Measurements from ENCODE around the gene MAGEB4. TPM values are rescaled to one million over a fixed set of nuclear protein-coding genes. Genes with fewer than 3 reads are reported as not detected.
"Not testable (repeated sequence)": the region's sequence is repeated elsewhere in the genome, so short reads cannot be mapped to it uniquely, and the experiment has no call there.

The MAGEB4 gene
- polyA plus RNA-seq (ENCODE audit: insufficient read length in 3 of 3), result not detected
- long read RNA-seq, donor 1, result 0 reads
- long read RNA-seq, donor 2, result 0 reads
- long read RNA-seq, donor 3, result 0 reads
- long read RNA-seq, donor 4, result 0 reads
- long read RNA-seq, donor 5, result 0 reads
- long read RNA-seq, donor 6, result 0 reads
- long read RNA-seq, donor 7, result 0 reads
- long read RNA-seq, donor 8, result 0 reads
- long read RNA-seq, donor 9, result 0 reads
- long read RNA-seq, donor 10, result 0 reads
- long read RNA-seq, donor 11, result 0 reads
- long read RNA-seq, donor 12, result 0 reads
- long read RNA-seq, donor 13, result 0 reads
- long read RNA-seq, donor 14, result 0 reads
- long read RNA-seq, donor 15, result 0 reads
- long read RNA-seq, donor 16, result 0 reads

GRCh38 chrX:30241724-30242415 lies at the start of gene MAGEB4:
Gene MAGEB4, plus strand, starts transcription at chrX:30242000. Its CDS starts 136 bp downstream, at chrX:30242136.
- no peak for DNase-seq (ENCODE audit: extremely low read depth in 1 of 11, low read depth in 9 of 11, low spot score in 4 of 11)

- not testable (repeated sequence) for DNase-seq (ENCODE audit: extremely low read depth in 1 of 11, low read depth in 9 of 11, low spot score in 4 of 11)
These were observed 47.9 kb upstream of the MAGEB4 start for GRCh38 chrX:30193910-30194309.

GRCh38 chrX:30196322-30196721 lies 45.5 kb upstream of the MAGEB4 start:
- DNase-seq (ENCODE audit: extremely low read depth in 1 of 11, low read depth in 9 of 11, low spot score in 4 of 11), result no peak

GRCh38 chrX:30212172-30212571 lies 29.6 kb upstream of the MAGEB4 start:
- no peak for DNase-seq (ENCODE audit: extremely low read depth in 1 of 11, low read depth in 9 of 11, low spot score in 4 of 11)

DNA sequence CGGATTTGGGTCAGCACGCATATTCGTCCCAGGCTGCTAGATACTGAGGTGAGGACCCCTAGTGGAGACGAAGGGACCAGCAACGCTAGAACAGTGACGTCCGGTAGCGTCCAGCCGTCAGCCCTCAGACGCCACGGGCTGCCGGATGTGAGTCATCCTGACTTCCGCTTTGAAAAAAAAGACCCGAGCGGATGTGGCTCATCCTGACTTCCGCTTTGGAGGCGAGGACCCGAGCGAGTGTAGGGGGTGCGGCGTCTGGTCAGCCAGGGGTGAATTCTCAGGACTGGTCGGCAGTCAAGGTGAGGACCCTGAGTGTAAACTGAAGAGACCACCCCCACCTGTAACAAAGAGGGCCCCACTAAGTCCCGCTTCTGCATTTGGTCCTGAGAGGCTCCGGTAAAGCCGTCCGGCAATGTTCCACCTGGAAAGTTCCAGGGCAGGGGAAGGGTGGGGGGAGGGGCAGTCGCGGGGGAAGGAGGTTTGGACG lies 26.4 kb upstream of the MAGEB4 start, which contains the start of gene MAGEB2:
MAGEB2 (plus strand) TSS at position 207 of the 487 bp plus-strand sequence. CDS start 3,018 bp downstream, outside the sequence.
- DNase-seq (ENCODE audit: extremely low read depth in 1 of 11, low read depth in 9 of 11, low spot score in 4 of 11), result no peak

DNA sequence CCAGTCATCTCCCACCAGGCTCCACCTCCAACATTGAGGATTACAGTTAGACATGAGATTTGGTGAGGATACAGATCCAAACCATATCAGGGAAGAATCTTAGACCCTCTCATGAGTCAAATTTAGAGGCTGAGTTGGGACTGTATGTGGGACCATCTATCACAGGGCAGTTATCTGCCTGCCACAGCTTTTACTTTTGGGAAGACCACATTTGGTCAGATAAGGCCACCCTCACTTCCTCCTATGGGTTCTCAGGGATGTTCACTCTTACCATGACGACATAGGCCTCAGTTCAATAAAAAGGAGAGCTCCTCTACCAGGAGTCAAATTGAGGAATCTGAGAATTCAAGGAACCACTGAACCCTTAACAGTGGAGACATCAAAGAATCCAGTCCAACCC lies 24.3 kb upstream of the MAGEB4 start:
- no peak for DNase-seq (ENCODE audit: extremely low read depth in 1 of 11, low read depth in 9 of 11, low spot score in 4 of 11)

- DNase-seq (ENCODE audit: extremely low read depth in 1 of 11, low read depth in 9 of 11, low spot score in 4 of 11), result no peak
These were observed 22.4 kb upstream of the MAGEB4 start for GRCh38 chrX:30219372-30219771.

- no peak for DNase-seq (ENCODE audit: extremely low read depth in 1 of 11, low read depth in 9 of 11, low spot score in 4 of 11)
These were observed 21.1 kb upstream of the MAGEB4 start for GRCh38 chrX:30220661-30221060.

- DNase-seq (ENCODE audit: extremely low read depth in 1 of 11, low read depth in 9 of 11, low spot score in 4 of 11), result peak in 1 of 11 donors; percentile 8
These were observed 17.3 kb upstream of the MAGEB4 start for GRCh38 chrX:30224536-30224935.

DNA sequence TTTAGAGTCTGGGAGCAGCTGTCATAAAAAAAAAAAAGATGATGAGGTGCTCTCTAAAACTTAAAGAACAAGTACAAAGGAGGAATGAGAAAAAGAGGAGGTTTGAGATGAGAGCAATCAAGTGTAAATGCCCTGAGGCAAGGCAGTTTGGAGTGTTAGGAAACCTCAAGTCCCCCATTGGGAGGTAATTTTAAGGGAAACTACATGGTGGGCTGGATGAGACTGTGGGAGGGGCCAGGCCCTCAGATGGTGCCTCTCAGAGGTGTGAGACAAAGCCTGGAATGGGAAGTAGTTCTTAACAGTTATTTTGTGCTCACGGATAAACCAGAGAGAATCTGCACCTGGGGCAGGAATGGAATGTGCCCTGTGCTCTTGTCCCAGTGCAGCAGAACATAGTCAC lies 13.3 kb upstream of the MAGEB4 start:
- no peak for DNase-seq (ENCODE audit: extremely low read depth in 1 of 11, low read depth in 9 of 11, low spot score in 4 of 11)

GRCh38 chrX:30230395-30230794 lies 11.4 kb upstream of the MAGEB4 start, which contains the start of gene MAGEB3:
Gene MAGEB3, plus strand, starts transcription at chrX:30230657. Its CDS starts 5,268 bp downstream, at chrX:30235925.
- DNase-seq (ENCODE audit: extremely low read depth in 1 of 11, low read depth in 9 of 11, low spot score in 4 of 11), result no peak

GRCh38 chrX:30246769-30247489 lies 5.1 kb downstream of the MAGEB4 start, which contains the start of gene MAGEB1:
Gene MAGEB1, plus strand, starts transcription at chrX:30247146. Its CDS starts 3,348 bp downstream, at chrX:30250494.
- no peak for DNase-seq (ENCODE audit: extremely low read depth in 1 of 11, low read depth in 9 of 11, low spot score in 4 of 11)

GRCh38 chrX:30248854-30249253 lies 7.1 kb downstream of the MAGEB4 start:
- DNase-seq (ENCODE audit: extremely low read depth in 1 of 11, low read depth in 9 of 11, low spot score in 4 of 11), result no peak

DNA sequence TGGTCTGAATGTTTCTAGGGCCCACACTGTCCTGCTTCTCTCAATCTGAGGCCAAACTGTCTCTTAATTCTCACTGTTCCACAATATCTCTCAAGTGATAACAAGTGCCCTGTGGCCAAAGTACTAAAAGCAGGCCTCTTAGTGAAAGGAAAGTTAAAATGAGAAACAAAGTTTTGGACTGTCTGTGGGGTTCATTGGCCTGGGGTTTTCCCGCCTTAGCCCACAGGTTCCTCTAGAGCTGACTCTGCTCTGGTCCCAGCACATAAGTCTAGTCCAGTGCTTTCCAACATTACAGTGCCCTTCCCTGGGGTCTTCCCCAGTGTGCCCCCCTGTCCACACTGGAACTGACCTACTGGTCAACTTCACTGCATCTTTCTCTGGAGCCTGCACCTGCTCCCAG lies 11.5 kb downstream of the MAGEB4 start:
- DNase-seq (ENCODE audit: extremely low read depth in 1 of 11, low read depth in 9 of 11, low spot score in 4 of 11), result no peak

DNA sequence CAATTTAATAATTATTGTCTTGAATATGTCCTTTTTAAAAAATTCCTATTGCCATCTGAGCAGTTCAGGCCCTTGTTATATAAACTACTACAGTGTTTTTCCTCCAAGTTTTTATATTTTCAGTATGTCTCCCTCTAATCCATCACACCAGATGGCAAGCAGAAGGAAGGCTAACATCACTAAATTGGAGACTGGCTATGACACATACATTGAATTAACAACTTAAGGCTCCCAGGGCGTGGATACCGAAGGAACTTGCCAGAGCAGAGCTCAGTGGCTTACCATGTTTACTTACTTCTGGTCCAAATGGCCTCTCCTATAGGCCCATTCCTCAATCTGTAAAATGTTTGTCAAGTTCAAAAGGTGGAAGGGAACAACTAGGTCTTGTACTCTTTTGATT lies 18.1 kb downstream of the MAGEB4 start:
- no peak for DNase-seq (ENCODE audit: extremely low read depth in 1 of 11, low read depth in 9 of 11, low spot score in 4 of 11)

- DNase-seq (ENCODE audit: extremely low read depth in 1 of 11, low read depth in 9 of 11, low spot score in 4 of 11), result no peak
These were observed 19.2 kb downstream of the MAGEB4 start for GRCh38 chrX:30261012-30261411.

- DNase-seq (ENCODE audit: extremely low read depth in 1 of 11, low read depth in 9 of 11, low spot score in 4 of 11), result no peak
These were observed 21.0 kb downstream of the MAGEB4 start for GRCh38 chrX:30262763-30263162.

DNA sequence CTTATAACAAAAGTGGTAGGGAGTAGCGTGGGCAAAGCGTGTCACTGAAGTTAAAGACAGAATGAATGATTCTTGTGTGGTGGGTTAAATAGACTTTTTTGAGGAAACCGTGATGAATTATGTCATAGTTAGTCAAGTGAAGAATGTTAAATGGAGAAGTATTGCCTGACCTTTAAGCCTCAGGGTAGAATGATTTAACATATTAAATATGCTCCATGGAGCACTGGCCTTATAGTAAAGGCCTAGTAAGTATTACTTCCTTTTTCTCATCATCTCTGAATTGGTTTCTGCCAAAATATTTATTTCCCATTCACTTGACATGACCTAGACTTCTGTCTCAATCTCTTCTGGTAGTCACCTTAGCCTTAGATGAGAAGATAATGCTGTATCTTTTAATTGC lies 28.8 kb downstream of the MAGEB4 start:
- DNase-seq (ENCODE audit: extremely low read depth in 1 of 11, low read depth in 9 of 11, low spot score in 4 of 11), result no peak

DNA sequence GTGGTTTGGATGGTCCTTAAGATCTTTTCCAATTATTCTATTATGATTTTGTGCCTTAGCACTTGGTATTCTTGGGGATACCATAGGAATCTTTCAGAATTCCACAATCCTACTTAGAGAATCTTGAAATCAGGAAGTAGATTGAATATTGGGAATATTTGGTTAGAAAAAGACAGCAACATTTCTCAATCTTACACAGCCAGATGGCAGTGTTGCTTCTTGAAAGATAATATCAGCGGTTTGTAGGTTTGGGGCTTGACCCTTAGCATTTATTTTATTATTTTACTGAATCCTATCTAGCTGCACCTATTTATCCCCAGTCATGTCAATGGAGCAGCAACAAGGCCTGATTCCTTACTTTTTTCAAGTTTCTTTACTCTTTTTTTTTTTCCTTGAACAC lies 33.7 kb downstream of the MAGEB4 start:
- no peak for DNase-seq (ENCODE audit: extremely low read depth in 1 of 11, low read depth in 9 of 11, low spot score in 4 of 11)
